Mesenchymal stem cell (in vitro differentiated cells and primary cell): ENCODE measurements around the gene EVA1C.

Source experiments
- DNase-seq: peaks from one replicate; pipeline ENCODE4 v3.0.0-alpha.2; 2013
- H2AFZ ChIP-seq: one replicate; pipeline ENCODE4 v1.6.1; 2013; ENCODE audit warnings: low read depth, mild to moderate bottlenecking, control low read depth, inconsistent platforms, low read length, moderate library complexity
- H2AK5ac ChIP-seq: 2 replicates; pipeline ENCODE4 v1.6.1; 2013; ENCODE audit warnings: low read length, moderate library complexity, mild to moderate bottlenecking, inconsistent platforms; ENCODE audit not compliant: severe bottlenecking
- H2BK120ac ChIP-seq: one replicate; pipeline ENCODE4 v1.6.1; 2013; ENCODE audit warnings: low read depth, mild to moderate bottlenecking, inconsistent platforms, low read length, moderate library complexity
- H2BK12ac ChIP-seq, 2 experiments: one replicate each; pipeline ENCODE4 v1.6.1; 2013; ENCODE audit warnings: inconsistent platforms in 2 of 2, low read length in 2 of 2, mild to moderate bottlenecking in 2 of 2, moderate library complexity in 2 of 2, control low read depth in 1 of 2
- H2BK15ac ChIP-seq: one replicate; pipeline ENCODE4 v1.6.1; 2013; ENCODE audit warnings: mild to moderate bottlenecking, low read depth, inconsistent platforms; ENCODE audit not compliant: poor library complexity, severe bottlenecking
- H2BK5ac ChIP-seq: 2 replicates; pipeline ENCODE4 v1.6.1; 2013; ENCODE audit warnings: low read depth, mild to moderate bottlenecking, low read length, control low read depth, inconsistent platforms; ENCODE audit not compliant: poor library complexity, severe bottlenecking
- H3K14ac ChIP-seq, 2 experiments: one replicate each; pipeline ENCODE4 v1.6.1; 2013; ENCODE audit warnings: inconsistent platforms in 2 of 2, low read length in 2 of 2, control low read depth in 1 of 2, mild to moderate bottlenecking in 1 of 2, moderate library complexity in 1 of 2
- H3K18ac ChIP-seq, 2 experiments: one replicate each; pipeline ENCODE4 v1.6.1; 2013; ENCODE audit warnings: inconsistent platforms in 2 of 2, low read length in 2 of 2, control low read depth in 1 of 2, low read depth in 1 of 2, mild to moderate bottlenecking in 1 of 2
- H3K23ac ChIP-seq, 2 experiments: one replicate each; pipeline ENCODE4 v1.6.1; 2013; ENCODE audit warnings: inconsistent platforms in 2 of 2, low read length in 2 of 2, mild to moderate bottlenecking in 2 of 2, moderate library complexity in 2 of 2, control low read depth in 1 of 2
- H3K27ac ChIP-seq: 2 replicates; pipeline ENCODE4 v1.5.1; 2013; ENCODE audit warnings: mild to moderate bottlenecking, moderate library complexity, low read length, control low read depth, inconsistent platforms; ENCODE audit not compliant: poor library complexity, severe bottlenecking
- H3K27me3 ChIP-seq, 2 experiments: 2 replicates each; pipeline versions ENCODE4 v1.6.1 to v1.7.0; 2013; ENCODE audit warnings: low read length in 2 of 2, mild to moderate bottlenecking in 2 of 2, moderate library complexity in 2 of 2, control low read depth in 1 of 2, inconsistent platforms in 1 of 2; ENCODE audit not compliant: control insufficient read depth in 1 of 2, insufficient read depth in 1 of 2
- H3K36me3 ChIP-seq, 2 experiments: 2 replicates each; pipeline versions ENCODE4 v1.6.1 to v1.7.0; 2013; ENCODE audit warnings: low read length in 2 of 2, control low read depth in 1 of 2, inconsistent platforms in 1 of 2, low read depth in 1 of 2, mild to moderate bottlenecking in 1 of 2; ENCODE audit not compliant: insufficient read depth in 2 of 2, control insufficient read depth in 1 of 2
- H3K4ac ChIP-seq, 2 experiments: one replicate each; pipeline ENCODE4 v1.6.1; 2013; ENCODE audit warnings: inconsistent platforms in 2 of 2, low read length in 2 of 2, mild to moderate bottlenecking in 2 of 2, moderate library complexity in 2 of 2, control low read depth in 1 of 2, low read depth in 1 of 2
- H3K4me1 ChIP-seq: 2 replicates; pipeline ENCODE4 v1.6.1; 2013; ENCODE audit warnings: low read depth, low read length, control low read depth; ENCODE audit not compliant: control insufficient read depth, insufficient read depth
- H3K4me2 ChIP-seq: 2 replicates; pipeline ENCODE4 v1.6.1; 2013; ENCODE audit warnings: low read length, mild to moderate bottlenecking, inconsistent platforms; ENCODE audit not compliant: poor library complexity, severe bottlenecking
- H3K4me3 ChIP-seq, 2 experiments: 2 replicates each; pipeline versions ENCODE4 v1.5.1 to v1.7.0; 2013; ENCODE audit warnings: low read length in 2 of 2, mild to moderate bottlenecking in 2 of 2, control low read depth in 1 of 2, low read depth in 1 of 2; ENCODE audit not compliant: insufficient read depth in 1 of 2
- H3K79me1 ChIP-seq: replicated peaks from 2 replicates; pipeline ENCODE4 v1.6.1; 2013; ENCODE audit warnings: mild to moderate bottlenecking, control low read depth, low read length, inconsistent platforms; ENCODE audit not compliant: poor library complexity, severe bottlenecking
- H3K9ac ChIP-seq: 2 replicates; pipeline ENCODE4 v1.7.0; 2013; ENCODE audit warnings: mild to moderate bottlenecking, low read length, moderate library complexity
- H3K9me3 ChIP-seq: 2 replicates; pipeline ENCODE4 v1.7.0; 2013; ENCODE audit warnings: mild to moderate bottlenecking, low read length; ENCODE audit not compliant: control insufficient read depth
- H4K8ac ChIP-seq: one replicate; pipeline ENCODE4 v1.6.1; 2013; ENCODE audit warnings: inconsistent platforms, mild to moderate bottlenecking, low read length, moderate library complexity
- H4K91ac ChIP-seq: one replicate; pipeline ENCODE4 v1.6.1; 2013; ENCODE audit warnings: mild to moderate bottlenecking, low read length, inconsistent platforms
- WGBS: methylation state at CpG from one replicate; pipeline ENCODE4 v1.1.7; 2013; ENCODE audit warnings: mixed read lengths; 5-methylcytosine and 5-hydroxymethylcytosine counted together

The EVA1C gene

DNA sequence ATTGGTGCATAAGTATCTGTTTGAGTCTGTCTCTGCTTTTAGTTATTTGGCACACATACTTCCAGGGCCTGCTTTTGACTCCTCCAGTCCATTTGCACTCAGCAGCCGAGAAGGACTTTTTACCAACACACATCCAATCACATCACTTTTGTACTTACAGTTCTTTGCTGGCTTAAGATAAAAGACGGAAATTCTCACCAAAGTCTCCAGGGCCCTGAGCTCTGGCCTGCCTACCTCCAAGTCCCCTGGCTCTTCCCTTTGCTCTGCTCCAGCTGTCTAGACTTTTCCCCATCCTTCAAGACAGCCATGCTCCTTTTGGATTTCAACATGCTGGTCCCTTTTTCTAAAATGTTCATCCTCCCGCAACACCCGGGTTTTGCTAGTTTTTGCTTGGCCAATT lies 2.2 kb upstream of the EVA1C start:
- no peak overlapping the region for H3K23ac ChIP-seq
- no peak overlapping the region for H3K14ac ChIP-seq
- H3K27me3 ChIP-seq = peaks cover 0 to 67% of the 10 kb centered on the region in 2 experiments
- H3K9me3 ChIP-seq = no peaks in the 10 kb centered on the region
- no peak overlapping the region for H2AFZ ChIP-seq
- H3K36me3 ChIP-seq = no peaks in the 10 kb centered on the region
- H2AK5ac ChIP-seq = no peak overlapping the region
- no peak overlapping the region for H2BK5ac ChIP-seq
- no peak overlapping the region for H2BK120ac ChIP-seq
- no peak overlapping the region for H2BK12ac ChIP-seq
- H3K4ac ChIP-seq = no peak overlapping the region
- H3K27ac ChIP-seq = no peak overlapping the region
- H3K9ac ChIP-seq = no peak overlapping the region
- no peak overlapping the region for H4K8ac ChIP-seq
- peaks cover 19% of the 10 kb centered on the region for H3K4me1 ChIP-seq
- no peaks in the 10 kb centered on the region for H3K79me1 ChIP-seq
- H4K91ac ChIP-seq = no peak overlapping the region
- H3K18ac ChIP-seq = no peak overlapping the region
- no peak overlapping the region for H3K4me2 ChIP-seq
- 90% methylated on average over 4 of the region's 4 CpGs for WGBS
- no peak overlapping the region for H3K4me3 ChIP-seq
- DNase-seq = no peak
- no peak overlapping the region for H2BK15ac ChIP-seq

DNA sequence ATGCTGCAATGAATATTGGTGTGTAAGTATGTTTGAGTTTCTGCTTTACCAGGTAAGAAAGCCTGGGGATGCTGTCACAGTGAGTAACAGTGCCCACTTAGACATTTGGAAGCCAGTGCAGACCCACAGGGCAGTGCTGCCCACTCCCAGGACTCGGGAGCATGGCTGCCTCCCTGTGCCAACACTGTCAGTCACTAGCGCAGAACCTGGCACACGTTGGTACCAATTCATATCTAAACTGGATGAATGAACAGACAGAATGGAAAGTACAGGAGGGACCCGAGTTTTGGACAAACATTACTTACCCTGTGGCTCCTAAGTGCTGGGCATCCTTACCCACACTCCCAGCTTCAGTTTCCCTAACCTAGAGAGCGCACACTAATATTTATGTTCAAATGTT lies 1.6 kb upstream of the EVA1C start:
- Histone ChIP-seq H3K27me3 (peaks cover 0 to 73% of the 10 kb centered on the region in 2 experiments), H3K14ac (no peak overlapping the region)
- WGBS = 98% methylated on average over 4 of the region's 5 CpGs

GRCh38 chr21:32411350-32412161 lies 950 bp upstream of the EVA1C start:
- Histone ChIP-seq H3K27me3 (peaks cover 0 to 69% of the 10 kb centered on the region in 2 experiments), H3K23ac (peak overlapping the region in 1 of 2 experiments; percentile 80), H4K91ac (no peak overlapping the region), H3K27ac (no peak overlapping the region), H3K9me3 (no peaks in the 10 kb centered on the region), H3K4me2 (peak overlapping the region; percentile 95), H3K79me1 (no peaks in the 10 kb centered on the region), H3K4me3 (peak overlapping the region; percentile 47 to 90), H2BK12ac (no peak overlapping the region), H2AK5ac (no peak overlapping the region), H3K4ac (no peak overlapping the region), H2BK120ac (no peak overlapping the region), H2BK5ac (no peak overlapping the region), H3K18ac (peak overlapping the region in 1 of 2 experiments; percentile 38), H3K36me3 (no peaks in the 10 kb centered on the region), H2AFZ (peak overlapping the region; percentile 77), H4K8ac (no peak overlapping the region), H3K9ac (peak overlapping the region; percentile 98), H3K4me1 (peaks cover 19% of the 10 kb centered on the region), H2BK15ac (no peak overlapping the region), H3K14ac (no peak overlapping the region)
- peak; percentile 15 for DNase-seq
- 8% methylated on average over 63 of the region's 63 CpGs for WGBS

More for the DNA sequence above, 1.6 kb upstream of the EVA1C start:
- Histone ChIP-seq H2BK12ac (no peak overlapping the region), H2BK5ac (no peak overlapping the region), H3K27ac (no peak overlapping the region), H3K9me3 (no peaks in the 10 kb centered on the region), H3K4me1 (peaks cover 19% of the 10 kb centered on the region), H3K23ac (no peak overlapping the region), H4K8ac (no peak overlapping the region), H2AK5ac (no peak overlapping the region), H3K4me2 (no peak overlapping the region), H3K36me3 (no peaks in the 10 kb centered on the region), H2AFZ (no peak overlapping the region), H3K4me3 (peak overlapping the region in 1 of 2 experiments; percentile 90), H3K9ac (peak overlapping the region; percentile 98), H3K79me1 (no peaks in the 10 kb centered on the region), H2BK120ac (no peak overlapping the region), H2BK15ac (no peak overlapping the region), H3K18ac (no peak overlapping the region), H4K91ac (no peak overlapping the region), H3K4ac (no peak overlapping the region)
- DNase-seq = no peak

DNA sequence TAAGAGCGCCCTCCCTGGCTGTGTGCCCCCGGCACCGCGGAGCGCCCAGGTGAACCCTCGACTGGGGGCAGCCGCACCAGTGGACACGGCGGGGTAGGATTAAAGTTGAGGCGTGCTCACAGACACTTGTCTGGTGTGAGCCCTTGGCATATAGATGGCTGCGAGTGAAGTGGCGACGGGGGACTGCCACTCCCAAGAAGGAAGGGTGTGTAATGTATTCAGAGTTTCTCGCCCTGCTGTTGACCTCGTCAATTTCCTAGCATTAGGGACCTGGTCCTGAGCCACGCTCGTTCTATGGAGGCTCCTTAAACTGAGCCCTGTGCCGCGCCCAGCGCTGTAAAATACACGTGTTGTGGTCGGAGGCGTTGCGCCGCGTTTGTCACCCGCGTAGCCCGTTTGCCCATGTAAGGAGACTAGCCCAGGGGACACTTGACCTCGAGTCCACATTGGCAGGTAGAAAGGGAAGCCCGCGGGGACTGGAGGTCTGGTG lies 554 bp downstream of the EVA1C start:
- Histone ChIP-seq H3K4ac (no peak overlapping the region), H2AFZ (no peak overlapping the region), H2BK12ac (no peak overlapping the region), H3K9ac (peak overlapping the region; percentile 98), H3K36me3 (no peaks in the 10 kb centered on the region), H4K8ac (no peak overlapping the region), H4K91ac (no peak overlapping the region), H3K27me3 (peaks cover 0 to 74% of the 10 kb centered on the region in 2 experiments), H3K23ac (no peak overlapping the region), H3K79me1 (no peaks in the 10 kb centered on the region), H3K4me3 (peak overlapping the region in 1 of 2 experiments; percentile 90), H3K9me3 (no peaks in the 10 kb centered on the region), H3K18ac (no peak overlapping the region), H2BK120ac (no peak overlapping the region), H2BK5ac (no peak overlapping the region), H2BK15ac (no peak overlapping the region), H2AK5ac (no peak overlapping the region), H3K14ac (peak overlapping the region in 1 of 2 experiments; percentile 11), H3K4me2 (peak overlapping the region; percentile 95), H3K4me1 (peaks cover 19% of the 10 kb centered on the region), H3K27ac (no peak overlapping the region)
- DNase-seq = no peak
- 13% methylated on average over 32 of the region's 32 CpGs for WGBS
